ENCODE measurements around the gene PDE7B.

DNA sequence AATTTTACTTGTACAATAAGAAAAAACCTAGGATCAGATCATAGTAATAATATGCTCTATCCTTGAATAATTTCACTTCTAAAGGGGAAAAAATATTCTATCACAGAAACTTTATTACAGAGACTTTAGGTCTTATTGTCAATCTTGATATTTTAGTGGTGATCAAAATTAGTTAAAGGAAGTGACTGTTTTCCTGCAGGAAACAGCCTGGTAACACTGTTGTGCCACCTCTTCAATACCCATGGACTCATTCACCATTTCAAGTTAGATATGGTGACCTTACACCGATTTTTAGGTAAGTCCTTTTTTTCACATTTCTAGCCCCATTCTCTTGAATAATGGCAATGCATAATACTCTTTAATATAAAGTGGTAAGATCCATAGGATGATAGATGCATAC lies 299.5 kb downstream of the PDE7B start:
- TF ChIP-seq, protein P1, sequence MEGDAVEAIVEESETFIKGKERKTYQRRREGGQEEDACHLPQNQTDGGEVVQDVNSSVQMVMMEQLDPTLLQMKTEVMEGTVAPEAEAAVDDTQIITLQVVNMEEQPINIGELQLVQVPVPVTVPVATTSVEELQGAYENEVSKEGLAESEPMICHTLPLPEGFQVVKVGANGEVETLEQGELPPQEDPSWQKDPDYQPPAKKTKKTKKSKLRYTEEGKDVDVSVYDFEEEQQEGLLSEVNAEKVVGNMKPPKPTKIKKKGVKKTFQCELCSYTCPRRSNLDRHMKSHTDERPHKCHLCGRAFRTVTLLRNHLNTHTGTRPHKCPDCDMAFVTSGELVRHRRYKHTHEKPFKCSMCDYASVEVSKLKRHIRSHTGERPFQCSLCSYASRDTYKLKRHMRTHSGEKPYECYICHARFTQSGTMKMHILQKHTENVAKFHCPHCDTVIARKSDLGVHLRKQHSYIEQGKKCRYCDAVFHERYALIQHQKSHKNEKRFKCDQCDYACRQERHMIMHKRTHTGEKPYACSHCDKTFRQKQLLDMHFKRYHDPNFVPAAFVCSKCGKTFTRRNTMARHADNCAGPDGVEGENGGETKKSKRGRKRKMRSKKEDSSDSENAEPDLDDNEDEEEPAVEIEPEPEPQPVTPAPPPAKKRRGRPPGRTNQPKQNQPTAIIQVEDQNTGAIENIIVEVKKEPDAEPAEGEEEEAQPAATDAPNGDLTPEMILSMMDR (IDR thresholded peaks at IDR 0.05), result no peak
- no peak for TF ChIP-seq POLR2A (IDR thresholded peaks at IDR 0.05)

Measured in uterus (tissue), 2 donors.